ENCODE data around the gene TSPAN10.

Gene TSPAN10

DNA sequence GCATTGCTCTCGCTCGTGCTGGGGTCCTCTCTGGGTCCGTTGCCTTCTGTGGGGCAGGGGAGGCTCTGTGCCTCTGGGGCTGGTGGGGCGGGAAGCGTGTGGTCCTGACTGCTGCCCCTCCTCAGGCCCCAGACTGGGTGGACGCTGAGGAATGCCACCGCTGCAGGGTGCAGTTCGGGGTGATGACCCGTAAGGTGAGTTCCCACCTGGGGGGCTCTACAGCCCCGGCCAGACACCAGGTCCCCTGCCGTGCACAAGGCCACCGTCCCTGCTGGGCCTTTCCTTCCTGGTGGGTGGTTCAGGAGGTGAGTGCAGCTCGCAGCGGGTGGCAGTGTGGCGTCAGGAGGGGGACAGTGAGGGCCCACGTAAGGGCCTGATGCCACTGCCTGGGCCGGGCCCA lies 53.6 kb downstream of the TSPAN10 start:
- DNase-seq: no peak

GRCh38 chr17:81691196-81691595 lies 54.2 kb downstream of the TSPAN10 start:
- no peak for DNase-seq

- DNase-seq: no peak
These were observed 54.6 kb downstream of the TSPAN10 start for GRCh38 chr17:81691608-81692007.

DNA sequence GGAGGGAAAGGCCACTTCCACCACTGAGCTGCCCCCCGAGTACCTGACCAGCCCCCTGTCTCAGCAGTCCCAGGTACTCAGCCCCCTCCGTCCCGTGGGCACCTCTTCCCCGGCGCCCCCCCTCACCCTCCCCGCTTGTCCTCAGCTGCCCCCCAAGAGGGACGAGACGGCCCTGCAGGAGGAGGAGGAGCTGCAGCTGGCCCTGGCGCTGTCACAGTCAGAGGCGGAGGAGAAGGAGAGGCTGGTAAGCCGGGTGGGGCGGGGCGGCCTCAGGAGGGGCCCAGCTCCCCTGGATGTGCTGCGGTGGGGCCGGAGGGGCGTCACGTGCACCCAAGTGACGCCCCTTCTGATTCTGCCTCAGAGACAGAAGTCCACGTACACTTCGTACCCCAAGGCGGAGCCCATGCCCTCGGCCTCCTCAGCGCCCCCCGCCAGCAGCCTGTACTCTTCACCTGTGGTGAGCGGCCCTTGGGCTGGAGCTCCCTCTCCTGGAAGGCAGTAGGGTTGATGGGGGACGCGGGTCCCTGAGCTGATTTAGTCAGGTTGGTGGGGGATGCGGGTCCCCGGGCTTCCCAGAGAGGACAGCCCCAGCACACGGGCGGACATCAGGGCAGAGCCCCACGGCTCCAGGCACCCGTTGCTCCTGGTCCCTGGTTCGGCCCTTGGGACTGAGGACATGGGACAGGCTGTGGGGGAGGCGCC lies 56.7 kb downstream of the TSPAN10 start:
- no peak for DNase-seq

DNA sequence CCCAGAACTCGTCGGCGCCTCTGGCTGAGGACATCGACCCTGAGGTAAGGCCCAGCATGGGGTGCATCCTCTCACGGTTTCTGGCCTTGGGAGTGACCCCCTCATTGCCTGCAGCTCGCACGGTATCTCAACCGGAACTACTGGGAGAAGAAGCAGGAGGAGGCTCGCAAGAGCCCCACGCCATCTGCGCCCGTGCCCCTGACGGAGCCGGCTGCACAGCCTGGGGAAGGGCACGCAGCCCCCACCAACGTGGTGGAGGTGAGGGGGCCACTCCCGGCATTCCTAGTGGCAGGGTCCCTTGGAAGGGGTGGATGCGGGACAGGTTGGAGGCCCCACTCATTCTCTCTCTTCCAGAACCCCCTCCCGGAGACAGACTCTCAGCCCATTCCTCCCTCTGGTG lies 57.8 kb downstream of the TSPAN10 start:
- DNase-seq: no peak

DNA sequence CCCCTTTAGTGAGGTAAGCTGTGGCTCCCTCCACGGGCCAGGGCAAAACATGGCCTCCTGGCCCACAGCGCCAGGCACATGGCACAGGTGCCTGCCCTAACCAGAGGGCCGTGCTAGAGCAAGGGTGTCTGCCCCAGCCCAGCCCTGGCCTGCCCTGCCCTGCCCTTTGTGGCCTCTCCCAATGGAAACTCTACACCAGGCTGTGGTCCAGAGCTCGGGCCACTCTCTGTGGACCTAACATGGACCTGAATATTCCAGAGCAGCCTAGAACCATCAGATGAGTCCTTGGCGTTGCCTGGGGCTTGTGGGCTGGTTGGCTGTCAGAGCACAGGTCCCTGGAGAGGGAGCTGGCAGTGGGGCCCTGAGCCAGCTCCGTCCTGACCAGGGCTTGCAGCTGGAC lies 58.2 kb downstream of the TSPAN10 start:
- no peak for DNase-seq

GRCh38 chr17:81695801-81696200 lies 58.8 kb downstream of the TSPAN10 start:
- no peak for DNase-seq

DNA sequence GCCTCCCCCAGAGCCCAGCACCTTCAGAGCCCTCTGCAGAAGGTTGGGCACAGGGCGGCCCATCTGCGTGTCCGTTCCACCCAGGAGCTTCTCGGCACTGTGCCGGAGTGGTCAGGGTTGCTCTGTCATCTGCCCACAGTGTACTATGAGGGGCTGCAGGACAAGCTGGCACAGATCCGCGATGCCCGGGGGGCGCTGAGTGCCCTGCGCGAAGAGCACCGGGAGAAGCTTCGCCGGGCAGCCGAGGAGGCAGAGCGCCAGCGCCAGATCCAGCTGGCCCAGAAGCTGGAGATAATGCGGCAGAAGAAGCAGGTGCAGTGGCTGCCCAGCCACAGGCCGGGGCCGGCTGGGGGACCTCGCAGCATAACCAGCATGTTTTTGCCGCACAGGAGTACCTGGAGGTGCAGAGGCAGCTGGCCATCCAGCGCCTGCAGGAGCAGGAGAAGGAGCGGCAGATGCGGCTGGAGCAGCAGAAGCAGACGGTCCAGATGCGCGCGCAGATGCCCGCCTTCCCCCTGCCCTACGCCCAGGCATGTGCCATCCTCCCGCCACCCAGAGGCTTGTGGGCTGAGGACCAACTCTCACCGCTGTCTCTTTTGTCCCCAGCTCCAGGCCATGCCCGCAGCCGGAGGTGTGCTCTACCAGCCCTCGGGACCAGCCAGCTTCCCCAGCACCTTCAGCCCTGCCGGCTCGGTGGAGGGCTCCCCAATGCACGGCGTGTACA lies 59.4 kb downstream of the TSPAN10 start:
- no peak for DNase-seq

- DNase-seq: no peak
These were observed 60.5 kb downstream of the TSPAN10 start for GRCh38 chr17:81697261-81698044.
